Chondrocyte (in vitro differentiated cells): ENCODE results near the gene HMGCR. TPM values are rescaled to one million over a fixed set of nuclear protein-coding genes. Genes with fewer than 3 reads are reported as not detected.

ENCODE experiments used
- DNase-seq: peaks from one replicate; pipeline ENCODE4 v3.0.0; 2021; ENCODE audit warnings: mixed read lengths, low spot score
- H3K27ac Mint-ChIP-seq: one replicate; pipeline ENCODE4 v1.8.0; 2021; ENCODE audit warnings: mild to moderate bottlenecking, moderate library complexity, mixed read lengths; ENCODE audit not compliant: unreplicated experiment
- H3K27me3 Mint-ChIP-seq: 2 replicates; pipeline ENCODE4 v1.8.0; 2021; ENCODE audit warnings: low read depth, mixed read lengths
- H3K36me3 Mint-ChIP-seq: 2 replicates; pipeline ENCODE4 v1.8.0; 2021; ENCODE audit warnings: low read depth, mixed read lengths
- H3K4me1 Mint-ChIP-seq: 2 replicates; pipeline ENCODE4 v1.8.0; 2021; ENCODE audit warnings: low read depth, mild to moderate bottlenecking, mixed read lengths
- H3K4me3 Mint-ChIP-seq: one replicate; pipeline ENCODE4 v1.8.0; 2021; ENCODE audit warnings: mild to moderate bottlenecking, moderate library complexity, mixed read lengths; ENCODE audit not compliant: unreplicated experiment
- H3K9me3 Mint-ChIP-seq: 2 replicates; pipeline ENCODE4 v1.8.0; 2021; ENCODE audit warnings: low read depth, mixed read lengths
- CTCF ChIP-seq: fragments of 200-600 bp; sonication (generic); IDR thresholded peaks from 2 replicates; pipeline ENCODE4 v1.5.0; 2021; ENCODE audit warnings: antibody characterized with exemption, mild to moderate bottlenecking, moderate library complexity
- total RNA-seq: library from RNA; stranded (reverse); gene quantifications from 3 replicates; pipeline ENCODE4 v1.2.1, GENCODE V29; 2021

Gene HMGCR
- total RNA-seq, 1 donor from 2014 or later = 73.1 TPM

- H3K27me3 Mint-ChIP-seq = no peaks in the 10 kb centered on the region
Measured at GRCh38 chr5:75405296-75405695, 68.3 kb downstream of the HMGCR start.

More at GRCh38 chr5:75405296-75405695, 68.3 kb downstream of the HMGCR start:
- H3K36me3 Mint-ChIP-seq = peaks cover 12% of the 10 kb centered on the region
- no peak for TF ChIP-seq CTCF
- H3K4me1 Mint-ChIP-seq = no peaks in the 10 kb centered on the region
- no peak for DNase-seq
- H3K9me3 Mint-ChIP-seq = no peaks in the 10 kb centered on the region
- no peak overlapping the region for H3K27ac Mint-ChIP-seq
- H3K4me3 Mint-ChIP-seq = no peak overlapping the region

Other genes starting within 250 kb of the HMGCR start
- 0.10 to 0.24 TPM (median 0.18 TPM) in 3 replicates for gene ANKRD31, start 100.3 kb upstream of the HMGCR start, total RNA-seq
- 28.8 to 36.5 TPM (median 36.2 TPM) in 3 replicates for gene CERT1, start 174.4 kb downstream of the HMGCR start, total RNA-seq
- 26.5 to 35.5 TPM (median 26.5 TPM) in 3 replicates for gene POLK, start 174.7 kb downstream of the HMGCR start, total RNA-seq